ENCODE results near the gene RAB3D.
"Not testable (repeated sequence)": the region's sequence is repeated elsewhere in the genome, so short reads cannot be mapped to it uniquely, and the experiment has no call there.

RAB3D gene

DNA sequence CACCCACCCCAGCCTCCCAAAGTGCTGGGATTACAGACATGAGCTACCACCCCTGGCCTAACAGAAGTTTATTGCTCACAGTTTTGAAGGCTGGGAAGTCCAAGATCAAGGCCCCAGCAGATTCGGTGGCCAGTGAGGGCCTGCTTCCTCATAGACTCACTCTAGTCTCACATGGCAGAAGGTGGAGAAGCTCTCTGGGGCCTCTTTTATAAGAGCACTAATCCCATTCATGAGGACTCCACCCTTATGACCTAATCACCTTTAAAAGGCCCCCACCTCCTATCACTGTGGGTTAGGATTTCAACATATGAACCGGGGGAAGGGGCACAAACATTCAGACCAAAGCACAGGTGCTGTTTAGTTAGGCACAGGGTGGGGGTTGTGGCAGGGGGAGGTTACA, 28.1 kb upstream of the RAB3D start:
- DNase-seq (ENCODE audit: low read depth in 3 of 3, low spot score in 1 of 3), result no peak

DNA sequence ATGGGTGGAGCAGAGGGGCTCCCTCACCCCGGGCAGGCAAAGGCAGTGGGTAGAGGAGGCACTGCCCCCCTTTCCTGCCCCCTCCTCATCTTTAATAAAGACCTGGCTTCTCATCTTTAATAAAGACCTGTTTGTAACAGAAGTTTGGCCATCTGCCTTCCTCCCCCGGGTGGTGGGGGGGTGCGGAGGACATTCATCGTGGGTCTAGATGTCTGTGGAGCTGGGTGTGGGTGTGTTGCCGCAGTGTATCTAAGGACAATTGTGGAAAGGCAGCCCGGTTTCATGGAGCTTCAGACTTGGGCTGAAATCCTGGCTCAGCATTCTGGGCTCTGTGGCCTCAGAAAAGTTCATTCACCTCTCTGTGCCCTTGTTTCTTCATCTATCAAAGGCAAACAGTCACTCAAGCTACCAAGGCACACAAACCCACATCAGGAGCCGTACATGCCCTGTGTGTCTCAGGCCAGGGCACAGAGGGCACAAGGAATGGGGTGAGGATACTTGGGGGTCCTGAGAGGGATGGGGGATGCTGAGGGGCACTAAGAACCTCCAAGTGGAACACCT, 26.2 kb upstream of the RAB3D start:
- no peak for DNase-seq (ENCODE audit: low read depth in 3 of 3, low spot score in 1 of 3)

DNA sequence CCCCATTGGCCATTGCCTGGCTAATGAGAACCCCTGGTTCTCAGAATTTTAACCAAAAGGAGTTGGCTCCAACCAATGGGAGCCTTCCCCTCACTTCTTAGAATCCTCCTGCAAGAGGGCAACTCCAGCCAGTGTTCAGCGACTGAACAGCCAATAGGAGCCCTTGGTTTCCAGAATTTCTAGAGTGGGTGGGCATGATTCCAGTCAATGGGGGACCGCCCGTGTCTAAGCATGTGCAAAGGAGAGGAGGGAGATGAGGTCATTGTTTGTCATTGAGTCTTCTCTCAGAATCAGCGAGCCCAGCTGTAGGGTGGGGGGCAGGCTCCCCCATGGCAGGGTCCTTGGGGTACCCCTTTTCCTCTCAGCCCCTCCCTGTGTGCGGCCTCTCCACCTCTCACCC, 25.5 kb upstream of the RAB3D start:
- no peak for DNase-seq (ENCODE audit: low read depth in 3 of 3, low spot score in 1 of 3)

DNA sequence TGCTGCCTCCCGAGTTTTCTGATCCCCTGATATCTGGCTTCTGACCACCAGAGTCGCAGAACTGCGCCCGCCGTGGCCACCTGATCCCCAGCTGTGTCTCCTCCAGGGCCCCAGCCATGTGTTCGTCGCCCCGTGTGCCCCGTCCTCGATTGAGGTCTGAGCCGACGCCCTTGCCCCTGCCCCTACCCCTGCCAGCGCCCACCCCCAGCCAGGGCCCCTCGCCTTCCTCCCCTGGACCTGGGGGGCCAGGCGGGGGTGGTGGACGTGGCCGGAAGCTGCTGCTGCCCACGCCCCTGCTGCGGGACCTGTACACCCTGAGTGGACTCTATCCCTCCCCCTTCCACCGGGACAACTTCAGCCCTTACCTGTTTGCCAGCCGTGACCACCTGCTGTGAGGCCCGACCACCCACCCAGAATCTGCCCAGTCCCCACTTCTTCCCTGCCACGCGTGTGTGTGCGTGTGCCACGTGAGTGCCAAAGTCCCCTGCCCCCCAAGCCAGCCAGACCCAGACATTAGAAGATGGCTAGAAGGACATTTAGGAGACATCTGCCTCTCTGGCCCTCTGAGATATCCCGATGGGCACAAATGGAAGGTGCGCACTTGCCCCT, 24.9 kb upstream of the RAB3D start:
- no peak for DNase-seq (ENCODE audit: low read depth in 3 of 3, low spot score in 1 of 3)

DNA sequence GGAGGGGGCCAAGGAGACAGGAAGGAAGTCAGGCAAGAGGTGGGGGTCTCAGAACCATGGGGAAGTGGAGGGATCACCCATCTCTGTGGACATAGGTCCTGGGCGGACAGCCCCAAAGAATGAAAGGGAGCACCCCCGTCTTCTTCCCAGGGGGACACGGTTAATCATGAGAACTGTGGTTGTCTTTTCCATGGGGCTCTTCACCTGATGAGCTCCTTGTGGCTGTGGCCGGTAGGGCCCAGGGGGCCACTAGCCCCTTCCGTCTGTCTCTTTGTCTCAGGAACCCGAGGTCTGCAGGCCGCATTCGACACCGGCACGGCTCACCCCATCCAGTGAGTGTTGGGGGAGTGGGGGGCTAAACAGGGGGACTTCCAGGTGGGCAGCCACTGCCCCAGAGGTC, 24.4 kb upstream of the RAB3D start:
- no peak for DNase-seq (ENCODE audit: low read depth in 3 of 3, low spot score in 1 of 3)

DNA sequence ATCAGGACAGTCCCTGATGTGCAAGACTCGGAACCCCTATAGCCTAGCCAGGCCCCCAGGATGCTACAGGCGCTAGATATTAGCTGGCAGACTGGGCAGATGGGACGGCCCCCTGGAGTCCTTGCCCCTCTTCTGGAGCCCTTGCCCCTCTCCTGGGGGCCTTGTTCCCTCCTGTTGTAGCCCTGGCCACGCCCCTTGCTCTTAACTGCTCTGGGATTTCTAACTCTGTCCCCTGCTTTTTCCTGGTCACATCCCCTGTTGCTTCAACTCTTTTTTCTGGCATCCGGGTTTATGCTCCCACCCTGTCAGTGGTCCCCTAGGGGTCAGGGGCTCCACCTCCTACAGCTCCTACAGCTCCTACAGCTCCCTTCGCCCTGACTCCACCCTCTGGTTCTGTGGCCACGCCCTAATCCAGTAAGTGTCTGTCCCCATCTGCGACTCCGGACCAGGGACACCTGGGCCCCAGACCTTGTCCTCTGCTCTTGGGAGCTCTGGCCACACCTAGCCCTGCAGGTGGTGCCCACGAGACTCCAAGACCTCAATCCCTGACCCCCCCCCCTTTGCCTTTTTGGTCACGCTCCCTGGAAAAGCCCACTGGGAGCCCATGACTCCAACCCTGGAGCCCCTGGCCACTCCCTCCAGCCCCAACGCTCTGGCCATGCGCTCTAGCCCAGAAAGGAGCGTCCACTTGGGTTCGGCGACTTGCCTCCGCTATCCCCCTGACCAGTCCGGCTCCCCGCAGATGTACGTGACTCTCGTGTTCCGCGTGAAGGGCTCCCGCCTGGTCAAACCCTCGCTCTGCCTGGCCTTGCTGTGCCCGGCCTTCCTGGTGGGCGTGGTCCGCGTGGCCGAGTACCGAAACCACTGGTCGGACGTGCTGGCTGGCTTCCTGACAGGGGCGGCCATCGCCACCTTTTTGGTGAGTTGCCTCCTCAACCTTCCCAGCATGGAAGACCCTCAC, 22.6 kb upstream of the RAB3D start:
- no peak for DNase-seq (ENCODE audit: low read depth in 3 of 3, low spot score in 1 of 3)

DNA sequence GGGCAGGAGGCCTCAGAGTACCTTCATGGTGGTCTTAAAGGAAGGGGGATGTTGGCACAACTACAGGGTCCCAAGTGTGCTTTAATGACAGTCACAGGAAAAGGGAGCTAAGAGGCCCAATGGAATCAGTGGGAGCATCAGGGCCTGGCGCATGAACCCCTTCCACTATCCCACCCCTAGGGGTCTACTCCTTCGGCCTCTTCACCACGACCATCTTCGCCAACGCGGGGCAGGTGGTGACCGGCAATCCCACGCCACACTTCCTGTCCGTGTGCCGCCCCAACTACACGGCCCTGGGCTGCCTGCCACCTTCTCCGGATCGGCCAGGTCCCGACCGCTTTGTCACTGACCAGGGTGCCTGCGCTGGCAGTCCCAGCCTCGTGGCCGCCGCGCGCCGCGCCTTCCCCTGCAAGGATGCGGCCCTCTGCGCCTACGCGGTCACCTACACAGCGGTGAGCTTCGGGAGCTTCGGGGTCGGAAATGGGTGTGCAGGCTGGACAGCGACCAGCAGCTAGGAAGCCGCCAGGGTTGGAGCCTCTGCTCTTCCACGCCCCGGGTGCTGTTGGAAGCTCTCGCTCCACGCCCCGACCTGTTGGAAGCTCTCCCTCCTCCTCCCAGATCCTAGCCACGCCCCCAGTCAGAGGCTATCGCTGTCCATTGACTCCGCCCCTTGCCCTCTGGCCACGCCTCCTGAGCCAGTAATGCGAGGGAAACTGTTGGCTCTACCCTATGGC, 21.7 kb upstream of the RAB3D start:
- no peak for DNase-seq (ENCODE audit: low read depth in 3 of 3, low spot score in 1 of 3)

DNA sequence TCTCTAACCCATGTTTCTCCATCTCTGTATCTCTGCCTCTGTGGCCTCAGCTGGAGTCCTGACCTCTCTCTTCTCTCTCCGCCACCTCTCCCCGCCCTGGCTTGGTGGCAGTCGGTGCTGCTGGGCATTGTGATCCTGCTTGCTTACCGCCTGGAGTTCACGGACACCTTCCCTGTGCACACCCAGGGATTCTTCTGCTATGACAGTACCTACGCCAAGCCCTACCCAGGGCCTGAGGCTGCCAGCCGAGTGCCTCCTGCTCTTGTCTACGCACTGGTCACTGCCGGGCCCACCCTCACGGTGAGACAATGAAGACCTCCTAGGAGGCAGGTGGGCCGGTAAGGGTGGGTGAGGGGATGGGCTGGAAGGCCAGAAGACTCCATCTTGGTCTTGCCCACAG, 20.0 kb upstream of the RAB3D start:
- no peak for DNase-seq (ENCODE audit: low read depth in 3 of 3, low spot score in 1 of 3)

DNA sequence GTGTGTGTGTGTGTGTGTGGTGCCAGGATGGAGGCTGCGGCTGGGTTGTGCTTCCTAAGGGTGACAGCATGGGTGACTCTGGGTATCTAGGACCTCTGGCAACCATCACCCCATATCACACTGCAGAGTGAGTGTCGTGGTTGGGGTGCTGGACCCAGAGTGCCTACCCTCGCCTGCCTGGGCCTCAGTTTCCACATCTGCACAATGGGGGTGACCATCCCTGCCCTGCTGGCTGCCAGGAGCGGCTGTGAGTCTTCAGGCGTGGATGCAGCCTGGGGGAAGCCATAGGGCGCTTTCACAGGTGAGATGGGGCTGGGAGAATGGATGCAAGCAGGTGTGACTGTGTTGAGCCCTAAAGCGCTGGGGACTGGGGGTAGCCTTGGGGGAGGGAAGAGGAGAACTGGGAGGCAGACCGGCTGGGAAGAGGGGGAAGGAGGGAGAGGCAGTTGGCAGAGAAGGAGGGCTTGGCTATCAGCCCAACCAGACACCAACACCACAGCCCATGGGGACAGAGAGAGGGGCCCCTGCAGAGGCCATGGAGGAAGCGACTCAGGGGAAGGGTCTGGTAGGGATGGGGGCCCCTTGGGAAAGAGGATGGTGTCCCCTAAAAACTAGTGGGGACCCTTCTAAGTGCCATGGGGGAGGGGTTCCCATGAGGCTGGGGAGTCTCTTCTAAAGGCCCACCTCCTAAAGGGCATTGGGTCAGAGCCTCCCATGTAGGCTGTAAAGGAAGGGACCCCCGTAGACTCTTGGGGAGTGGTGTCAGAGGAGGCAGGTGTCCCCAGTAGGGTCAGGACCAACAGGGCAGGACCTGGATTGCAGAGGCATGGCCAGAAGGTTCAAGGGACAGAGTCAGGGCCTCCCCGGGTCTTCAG, 17.5 kb upstream of the RAB3D start:
- DNase-seq (ENCODE audit: low read depth in 3 of 3, low spot score in 1 of 3), result no peak

DNA sequence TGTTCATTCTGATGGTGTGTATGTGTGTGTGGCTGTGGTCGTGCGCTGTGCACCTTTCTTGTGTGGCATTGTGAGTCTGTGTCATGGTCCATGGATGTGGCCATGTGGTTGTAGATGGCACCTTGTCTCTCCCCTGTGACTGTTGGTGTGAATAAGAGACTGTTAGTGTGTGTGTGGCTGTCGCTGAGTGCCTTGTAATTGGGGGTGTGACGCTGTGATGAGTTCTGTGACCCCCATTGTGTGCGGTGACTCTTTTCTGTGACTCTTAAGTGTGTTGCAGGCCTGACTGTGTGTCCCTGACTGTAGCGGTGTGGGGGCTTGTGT, 16.6 kb upstream of the RAB3D start:
- no peak for DNase-seq (ENCODE audit: low read depth in 3 of 3, low spot score in 1 of 3)

DNA sequence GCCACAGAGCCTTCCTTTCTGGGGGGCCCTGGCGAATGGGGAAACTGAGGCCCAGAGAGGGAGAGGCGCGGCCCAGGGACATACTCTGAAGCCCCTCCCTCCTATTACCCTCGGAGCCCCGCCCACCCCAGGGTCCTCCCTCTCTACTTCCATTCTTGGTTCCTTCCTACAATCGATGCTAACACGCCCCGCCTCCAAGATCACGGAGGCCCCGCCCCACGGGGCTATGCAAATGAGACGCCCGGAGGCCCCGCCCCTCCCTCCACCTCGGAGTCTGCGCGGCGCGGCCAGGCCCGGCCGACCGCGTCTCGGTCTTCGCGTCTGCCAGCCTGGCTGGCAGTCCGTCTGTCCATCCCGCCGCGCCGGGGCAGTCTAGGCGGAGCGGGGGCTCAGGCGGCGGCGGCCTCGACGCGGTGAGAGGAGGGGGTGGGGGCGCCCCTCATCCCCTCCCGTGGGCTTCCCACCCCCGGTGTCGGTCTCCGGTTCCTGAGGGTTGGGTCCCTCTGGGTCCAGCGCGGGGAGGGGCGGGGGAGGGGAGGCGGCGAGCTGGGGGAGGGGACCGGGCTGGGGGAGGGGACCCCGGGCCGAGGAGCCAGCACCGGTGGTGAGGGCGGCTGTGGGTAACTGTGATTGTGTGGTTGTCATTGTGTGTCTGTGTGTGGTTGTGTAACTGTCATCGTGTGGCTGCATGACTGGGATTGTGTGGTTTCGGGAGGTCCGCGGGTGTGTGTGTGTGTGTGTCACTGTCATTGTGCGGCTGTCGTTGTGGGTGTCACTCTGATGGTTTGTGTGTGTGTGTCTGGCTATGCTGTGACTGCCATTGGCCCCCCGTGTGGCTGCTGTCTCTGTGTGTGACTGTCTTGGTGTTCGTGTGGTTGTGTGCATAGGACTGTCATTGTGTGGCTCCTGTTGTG, 16.0 kb upstream of the RAB3D start, which contains the start of gene PLPPR2:
PLPPR2 (plus strand) TSS at position 273 of the 914 bp plus-strand sequence. CDS start 2,242 bp downstream, outside the sequence.
- peak; percentile 41 to 80 (median 55) for DNase-seq (ENCODE audit: low read depth in 3 of 3, low spot score in 1 of 3)

DNA sequence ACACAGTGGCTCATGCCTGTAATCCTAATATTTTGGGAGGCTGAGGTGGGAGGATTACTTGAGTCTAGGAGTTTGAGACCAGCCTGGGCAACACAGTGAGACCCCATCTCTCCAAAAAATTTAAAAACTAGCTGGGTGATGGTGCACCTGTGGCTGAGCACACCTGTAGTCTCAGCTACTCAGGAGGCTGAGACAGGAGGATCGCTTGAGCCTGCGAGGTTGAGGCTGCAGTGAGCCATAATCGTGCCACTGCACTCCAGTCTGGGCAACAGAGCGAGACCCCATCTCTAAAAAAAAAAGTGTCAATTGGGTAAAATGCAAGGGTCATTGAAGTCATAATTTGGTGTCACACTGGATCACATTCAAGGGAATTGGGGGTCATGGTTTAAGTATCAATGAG, 14.6 kb upstream of the RAB3D start:
- DNase-seq (ENCODE audit: low read depth in 3 of 3, low spot score in 1 of 3), result not testable (repeated sequence)

DNA sequence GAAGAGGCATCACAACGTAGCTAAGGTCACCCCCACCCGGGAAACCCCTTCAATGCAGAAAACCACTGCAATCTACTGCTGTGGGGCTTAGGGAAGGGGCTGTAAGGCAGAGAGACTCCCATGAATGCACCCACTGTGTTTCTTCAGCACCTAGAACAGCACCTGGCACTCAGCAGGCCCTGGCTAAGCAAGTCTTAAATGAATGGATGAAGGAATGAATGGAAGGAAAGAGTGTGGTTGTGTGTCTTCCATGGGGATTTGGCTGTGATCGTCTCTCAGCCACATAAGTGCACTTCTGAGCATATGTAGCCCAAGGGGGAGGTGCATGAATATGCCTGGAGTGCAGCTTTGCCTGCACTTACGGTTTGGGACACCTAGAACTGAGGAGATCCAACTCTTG, 9.7 kb upstream of the RAB3D start:
- no peak for DNase-seq (ENCODE audit: low read depth in 3 of 3, low spot score in 1 of 3)

DNA sequence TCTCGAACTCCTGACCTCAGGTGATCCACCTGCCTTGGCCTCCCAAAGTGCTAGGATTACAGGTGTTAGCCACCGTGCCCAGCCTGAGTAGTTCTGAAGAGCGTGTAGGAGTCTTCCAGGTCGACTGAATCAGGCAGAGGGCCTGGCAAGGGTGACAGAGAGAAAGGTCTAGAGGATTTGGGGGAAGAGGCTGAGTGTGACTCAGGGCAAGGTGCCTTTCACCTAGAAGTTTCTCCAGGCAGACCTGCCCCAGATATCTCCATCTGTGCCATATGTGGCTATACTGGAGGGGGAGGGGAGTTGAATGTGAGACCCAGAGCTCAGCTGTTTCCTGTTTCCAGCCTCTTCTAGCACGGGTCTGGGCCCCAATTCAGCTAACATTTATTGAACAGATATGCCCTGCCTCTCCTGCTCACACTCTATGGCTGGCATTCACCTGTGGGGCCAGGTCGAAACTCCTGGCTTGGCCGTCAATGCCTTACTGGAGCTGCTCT, 8.1 kb upstream of the RAB3D start:
- DNase-seq (ENCODE audit: low read depth in 3 of 3, low spot score in 1 of 3), result no peak

DNA sequence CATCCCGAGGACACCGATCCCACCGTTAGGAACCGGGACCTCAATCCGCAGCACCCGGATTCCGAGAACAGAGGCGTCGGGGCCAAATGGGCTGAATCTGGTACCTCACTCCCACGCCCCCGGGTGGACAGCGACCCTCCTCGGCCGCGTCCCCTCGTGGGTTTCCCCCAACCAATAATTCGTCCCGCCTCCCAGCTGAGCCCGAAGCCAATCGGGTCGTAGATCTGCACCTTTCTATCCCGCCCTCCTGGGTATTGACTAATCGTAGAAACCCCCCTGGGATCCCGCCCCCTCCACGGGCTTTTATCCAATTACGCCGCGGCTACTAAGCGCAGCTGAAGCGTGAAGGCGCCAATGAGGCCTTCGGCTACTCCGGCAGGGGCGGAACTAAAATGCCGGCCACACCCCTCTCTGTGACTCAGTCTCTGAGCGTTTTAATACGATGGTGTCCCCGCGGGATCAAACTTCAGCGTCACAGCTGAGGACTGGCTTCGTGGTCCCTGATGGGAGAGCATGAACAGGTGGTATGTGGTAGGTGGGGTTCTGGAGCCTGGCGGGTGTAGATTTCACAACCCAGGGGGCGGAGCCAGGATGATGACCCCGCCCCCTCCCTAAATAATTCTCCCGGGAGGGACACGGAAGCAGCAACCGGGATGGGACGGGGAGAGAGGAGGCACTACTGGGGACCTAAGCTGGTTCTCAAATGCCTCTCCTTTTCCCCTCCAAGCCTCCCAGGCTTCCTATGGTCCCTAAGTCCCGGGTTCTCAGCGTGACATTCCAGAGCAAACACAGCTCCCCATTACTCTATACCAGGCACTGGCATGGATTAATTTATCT, 6.9 kb upstream of the RAB3D start, which contains the start of the genes CCDC159 and TMEM205:
CCDC159 (plus strand) TSS at position 416 of the 837 bp plus-strand sequence; CDS start at position 504, 88 bp downstream.
TMEM205 (minus strand) TSS at position 165 of the 837 bp plus-strand sequence. CDS start 649 bp downstream, outside the sequence.
- DNase-seq (ENCODE audit: low read depth in 3 of 3, low spot score in 1 of 3), result peak; percentile 94 to 96 (median 94)

DNA sequence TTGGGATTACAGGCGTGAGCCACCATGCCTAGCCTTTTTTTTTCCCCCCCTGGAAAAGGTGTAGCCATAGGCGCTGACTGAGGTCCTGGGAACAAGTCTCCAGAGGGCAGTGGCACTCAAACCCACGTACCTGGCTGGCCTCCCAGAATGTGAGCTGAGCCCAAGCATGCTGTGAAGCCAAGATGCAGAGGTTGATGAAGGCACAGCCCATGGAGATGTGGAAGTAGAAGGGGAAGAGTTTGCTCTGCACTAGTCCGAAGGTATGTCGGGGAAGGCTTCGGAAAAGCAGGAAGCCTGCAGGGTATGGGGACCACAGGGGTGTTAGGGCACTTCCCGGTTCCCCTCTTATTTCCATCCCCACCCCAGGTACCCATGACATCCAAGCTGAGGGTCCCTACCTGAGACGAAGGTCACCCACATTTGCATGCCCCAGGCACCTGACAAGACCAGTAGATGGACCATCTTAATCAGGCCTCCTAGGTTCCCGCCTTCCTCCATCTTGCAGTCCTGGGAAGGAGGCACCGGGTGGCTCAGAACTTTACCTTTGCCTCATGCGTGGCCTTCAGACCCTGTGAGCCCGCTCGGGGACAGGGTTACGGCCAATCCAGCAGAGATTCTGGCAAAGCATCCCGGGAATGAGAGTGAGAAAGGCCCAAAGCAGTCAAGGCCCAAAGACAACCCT, 5.8 kb upstream of the RAB3D start:
- DNase-seq (ENCODE audit: low read depth in 3 of 3, low spot score in 1 of 3), result no peak

DNA sequence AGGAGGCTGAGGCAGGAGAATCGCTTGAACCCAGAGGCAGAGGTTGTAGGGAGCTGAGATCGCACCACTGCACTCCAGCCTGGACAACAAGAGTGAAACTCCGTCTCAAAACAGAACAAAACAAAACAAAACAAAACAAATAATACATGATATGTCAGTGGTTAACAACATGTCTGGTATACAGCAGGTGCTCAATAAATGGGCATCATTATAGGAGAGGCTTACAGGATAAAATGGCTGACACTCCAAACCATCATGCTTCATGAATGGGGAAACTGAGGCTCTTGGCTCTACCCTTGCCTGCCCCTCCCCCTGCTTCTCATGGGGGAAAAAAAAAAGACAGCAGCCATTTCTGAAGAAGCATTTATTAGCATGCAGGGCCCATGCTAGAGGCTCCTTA, 3.0 kb upstream of the RAB3D start:
- DNase-seq (ENCODE audit: low read depth in 3 of 3, low spot score in 1 of 3), result no peak

DNA sequence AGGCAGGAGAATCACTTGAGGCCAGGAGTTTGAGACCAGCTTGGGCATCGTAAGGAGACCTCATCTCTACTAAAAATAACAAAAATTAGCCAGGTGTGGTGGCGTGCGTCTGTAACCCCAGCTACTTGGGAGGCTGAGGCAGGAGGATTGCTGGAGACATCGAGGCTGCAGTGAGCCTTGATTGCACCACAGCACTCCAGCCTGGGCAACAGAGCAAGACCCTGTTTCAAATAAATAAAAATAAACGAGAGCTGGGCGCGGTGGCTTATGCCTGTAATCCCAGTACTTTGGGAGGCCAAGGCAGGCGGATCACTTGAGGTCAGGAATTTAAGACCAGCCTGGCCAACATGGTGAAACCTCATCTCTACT, 626 bp upstream of the RAB3D start:
- not testable (repeated sequence) for DNase-seq (ENCODE audit: low read depth in 3 of 3, low spot score in 1 of 3)
